Subcutaneous preadipocyte (primary cell): ENCODE data around the gene PYCR2. TPM values are rescaled to one million over a fixed set of nuclear protein-coding genes. Genes with fewer than 3 reads are reported as not detected.

Experiments
- small RNA-seq: library from RNA; depleted of rRNA; stranded (forward); fragments of <200 nt; gene quantifications from one replicate; pipeline ENCODE3, GENCODE V24; 2012
- total RNA-seq: library from RNA; depleted of rRNA; stranded (reverse); fragments of >200 nt; gene quantifications from 2 replicates; pipeline ENCODE4 v1.2.3, GENCODE V29; 2012

PYCR2 gene
- total RNA-seq = 22.0 and 32.8 TPM in 2 replicates

GRCh38 chr1:225923692-225924555 is at the start of gene PYCR2:
Gene PYCR2 (minus strand): TSS chr1:225924250. CDS start chr1:225924110, 140 bp downstream.

DNA sequence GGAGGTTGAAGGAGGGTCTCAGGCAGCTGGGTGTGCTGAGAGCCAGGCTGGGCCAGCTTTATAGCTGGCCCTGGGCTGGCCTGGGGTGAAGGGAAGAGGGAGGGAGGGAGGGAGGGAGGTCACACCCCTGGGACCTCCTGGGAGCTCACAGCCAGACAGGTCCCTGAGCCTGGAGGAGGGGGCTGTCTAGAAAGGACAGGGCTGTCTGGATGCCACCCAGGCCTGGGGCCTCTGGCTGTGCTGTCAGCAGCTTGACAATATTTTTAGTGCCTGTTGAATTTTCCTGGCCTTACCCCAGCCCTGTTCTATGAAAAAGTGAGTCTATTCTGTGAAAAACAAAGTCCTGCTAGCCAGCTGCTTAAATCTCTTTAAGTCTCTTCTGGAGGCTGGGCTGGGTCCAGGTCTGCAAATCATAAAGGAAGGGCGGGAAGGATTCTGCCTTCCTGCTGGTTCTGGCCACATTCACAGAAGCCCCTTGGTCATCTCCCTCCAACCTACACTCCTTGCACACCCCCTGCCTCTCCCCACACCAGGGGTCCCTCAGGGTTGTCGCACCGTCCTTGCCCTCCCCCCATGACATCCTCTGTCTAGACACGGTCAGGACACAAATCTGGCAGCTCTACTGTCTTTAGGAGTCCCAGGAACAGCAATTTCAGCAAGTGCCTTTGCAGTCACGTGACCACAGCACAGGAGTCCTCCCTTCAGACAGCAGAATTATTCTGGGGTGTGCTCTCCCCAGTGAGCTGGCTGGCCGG is 17.3 kb upstream of the PYCR2 start, which contains the start of gene LEFTY2:
Gene LEFTY2 (minus strand): TSS at position 34 of the 755 bp plus-strand sequence. CDS start 80 bp downstream, outside the sequence.

GRCh38 chr1:225888898-225889601 is 35.0 kb downstream of the PYCR2 start, which contains the start of gene LEFTY1:
Gene LEFTY1 (minus strand): TSS chr1:225889146. CDS start chr1:225889066, 80 bp downstream.

GRCh38 chr1:225881959-225882693 is 41.9 kb downstream of the PYCR2 start, which contains the start of gene TMEM63A:
Gene TMEM63A (minus strand): TSS chr1:225882380. CDS start chr1:225877580, 4,800 bp downstream.

Small RNA genes lying within 50 kb of the gene (small RNA-seq; reads per million reads assigned to genes)
- not detected for gene AL117348.1
- gene NDUFA3P3 = not detected

Other genes starting within 250 kb of the PYCR2 start
- 160 and 169 TPM in 2 replicates for gene SRP9, start 146.4 kb downstream of the PYCR2 start, total RNA-seq
- 26.0 and 41.2 TPM in 2 replicates for gene EPHX1, start 114.1 kb downstream of the PYCR2 start, total RNA-seq
- gene TMEM63A, start 41.9 kb downstream of the PYCR2 start, total RNA-seq = 15.1 and 28.2 TPM in 2 replicates
- gene LEFTY1, start 35.1 kb downstream of the PYCR2 start, total RNA-seq = not detected in 2 replicates
- gene LEFTY2, start 17.0 kb upstream of the PYCR2 start, total RNA-seq = not detected in 2 replicates
- 11.0 and 16.6 TPM in 2 replicates for gene SDE2, start 75.1 kb upstream of the PYCR2 start, total RNA-seq
- gene H3-3A, start 138.5 kb upstream of the PYCR2 start, total RNA-seq = 100 and 123 TPM in 2 replicates